Spleen (tissue), 11 donors: Measurements from ENCODE around the gene PDCD4. TPM values are rescaled to one million over a fixed set of nuclear protein-coding genes. Genes with fewer than 3 reads are reported as not detected.

Experiments used
- DNase-seq: peaks from one replicate; pipeline ENCODE4 v3.0.0-alpha.2; 2020
- H3K27ac ChIP-seq, 8 donors: fragments of 200-600 bp; sonication (generic) in 7 of 8; 1 replicate in 4 of 8; 2 replicates in 4 of 8; pipeline versions ENCODE4 v1.5.0 to v1.8.0; 2016 to 2021; ENCODE audit warnings: inconsistent platforms in 4 of 8, mild to moderate bottlenecking in 4 of 8, moderate library complexity in 1 of 8
- H3K27me3 ChIP-seq, 7 donors: fragments of 200-600 bp; sonication (generic) in 6 of 7; replicated peaks in 1 of 7; 1 replicate in 4 of 7; 2 replicates in 3 of 7; pipeline versions ENCODE4 v1.5.0 to v1.8.0; 2016 to 2021; ENCODE audit warnings: inconsistent platforms in 3 of 7, mild to moderate bottlenecking in 1 of 7
- H3K36me3 ChIP-seq, 6 donors: fragments of 200-600 bp; sonication (generic) in 5 of 6; 1 replicate in 4 of 6; 2 replicates in 2 of 6; pipeline versions ENCODE4 v1.5.0 to v1.8.0; 2016 to 2021; ENCODE audit warnings: inconsistent platforms in 2 of 6
- H3K4me1 ChIP-seq, 6 donors: fragments of 200-600 bp; sonication (generic) in 5 of 6; 1 replicate in 3 of 6; 2 replicates in 3 of 6; pipeline versions ENCODE4 v1.5.0 to v1.8.0; 2016 to 2021; ENCODE audit warnings: inconsistent platforms in 3 of 6
- H3K4me3 ChIP-seq, 8 donors: fragments of 200-600 bp; sonication (generic) in 7 of 8; 1 replicate in 4 of 8; 2 replicates in 4 of 8; pipeline versions ENCODE4 v1.5.0 to v1.8.0; 2016 to 2021; ENCODE audit warnings: inconsistent platforms in 4 of 8, mild to moderate bottlenecking in 4 of 8, moderate library complexity in 2 of 8
- H3K9me3 ChIP-seq, 8 donors: fragments of 200-600 bp; sonication (generic) in 7 of 8; 1 replicate in 4 of 8; 2 replicates in 4 of 8; pipeline versions ENCODE4 v1.5.0 to v1.8.0; 2016 to 2021; ENCODE audit warnings: inconsistent platforms in 4 of 8
- CTCF ChIP-seq, 11 experiments: fragments of 200-600 bp in 7 of 11; fragments of 450-650 bp in 4 of 11; sonication (generic) in 4 of 11; IDR thresholded peaks in 8 of 11; conservative IDR thresholded peaks in 3 of 11; 1 replicate in 7 of 11; 2 replicates in 4 of 11; pipeline versions ENCODE4 v1.4.0 to v1.8.0; 2016 to 2021; ENCODE audit warnings: antibody characterized with exemption in 11 of 11, inconsistent platforms in 4 of 11, mild to moderate bottlenecking in 1 of 11
- POLR2A ChIP-seq, 3 donors: fragments of 450-650 bp; IDR thresholded peaks; one replicate each; pipeline ENCODE4 v1.5.1; 2017; ENCODE audit warnings: antibody characterized with exemption in 3 of 3, mild to moderate bottlenecking in 1 of 3
- POLR2AphosphoS5 ChIP-seq, 3 donors: sonication (generic); formaldehyde crosslinking; IDR thresholded peaks; one replicate each; pipeline ENCODE4 v1.5.1; 2017; ENCODE audit warnings: antibody characterized with exemption in 3 of 3
- WGBS, 5 donors: extraction: QIAGEN DNeasy Blood & Tissue Kit in 3 of 5; methylation state at CpG; one replicate each; pipeline versions ENCODE4 v1.1.5 to v1.1.7; 2013 to 2018; 5-methylcytosine and 5-hydroxymethylcytosine counted together
- intact Hi-C: fragments of 100-400 bp; cut with DNase I; formaldehyde crosslinking; loops from one replicate; pipeline ENCODE4 v1.15.0; 2023; ENCODE audit warnings: low total_unique reads
- polyA plus RNA-seq, 3 donors: library from polyadenylated mRNA; stranded (reverse); fragments of 200-250 nt; gene quantifications; one replicate each; pipeline ENCODE4 v1.2.1, GENCODE V29; 2013
- total RNA-seq, 7 donors: library from RNA; depleted of rRNA in 3 of 7; stranded (reverse); fragments of >200 nt in 3 of 7; fragmentation: NEBNext Ultra II Directional in 4 of 7; extraction: Animal tissue kit (Norgen Biotek cat#: 25700) in 4 of 7; gene quantifications; one replicate each; pipeline versions ENCODE4 v1.1.0 to v1.2.1, GENCODE V29; 2016 to 2021
- donor health status: healthy with polysubstance abuse.
- donor health status: DM: no; HTN: no; CAD: no; lungs with moderate emphysema.
- donor health status: DM: no; HTN: no; CAD: no.
- donor health status: Bipolar disorder and iron deficiency.
- donor health status: healthy.
- donor health status: DM: no; HTN: no; CAD: no.
- donor health status: DM: yes; HTN: yes; CAD: no.

PDCD4 gene
- total and polyA plus RNA-seq, 10 donors: 121 to 204 (median 161) TPM

GRCh38 chr10:110872145-110872983 lies 636 bp downstream of the PDCD4 start:
- DNase-seq: peak; percentile 97
- Histone ChIP-seq H3K4me1 (peaks cover 54 to 88% (median 78%) of the 10 kb centered on the region in 6 donors), H3K4me3 (peak overlapping the region; percentile 78 to 96 (median 90)), H3K36me3 (peaks cover 0 to 19% (median 1%) of the 10 kb centered on the region in 6 donors), H3K9me3 (no peaks in the 10 kb centered on the region), H3K27me3 (no peaks in the 10 kb centered on the region), H3K27ac (peak overlapping the region; percentile 96 to 100 (median 99))
- TF ChIP-seq POLR2AphosphoS5 (IDR thresholded peaks at IDR 0.05) (peak in 2 of 3 donors; percentile 2 to 61), POLR2A (IDR thresholded peaks at IDR 0.05) (no peak), CTCF (IDR thresholded peaks at IDR 0.05 in 8 of 11, conservative IDR thresholded peaks at IDR 0.05 in 3 of 11) (peak in 3 of 11 experiments; percentile 3 to 36 (median 9))
- intact Hi-C loops: loop anchor here (5.0 kb wide), 1 partner anchor 70 kb away; no protein-coding TSS in a partner anchor
- WGBS, 5 donors: 0% methylated on average over 34 to 70 of the region's 70 CpGs

GRCh38 chr10:110872984-110873923 lies 1.5 kb downstream of the PDCD4 start:
- intact Hi-C loops: loop anchor here (5.0 kb wide), 1 partner anchor 71 kb away; no protein-coding TSS in a partner anchor
- peak overlapping the region; percentile 96 to 100 (median 99) for H3K27ac ChIP-seq

GRCh38 chr10:110873951-110874350 lies 2.2 kb downstream of the PDCD4 start:
- intact Hi-C loops: loop anchor here (5.0 kb wide), 1 partner anchor 72 kb away; no protein-coding TSS in a partner anchor
- DNase-seq: no peak
- Histone ChIP-seq H3K36me3 (peaks cover 0 to 35% (median 14%) of the 10 kb centered on the region in 6 donors), H3K27ac (peak overlapping the region in 6 of 8 donors; percentile 34 to 100 (median 99)), H3K4me1 (peaks cover 41 to 88% (median 68%) of the 10 kb centered on the region in 6 donors), H3K9me3 (no peaks in the 10 kb centered on the region), H3K27me3 (no peaks in the 10 kb centered on the region), H3K4me3 (peak overlapping the region; percentile 78 to 96 (median 90))
- TF ChIP-seq CTCF (IDR thresholded peaks at IDR 0.05 in 8 of 11, conservative IDR thresholded peaks at IDR 0.05 in 3 of 11) (no peak), POLR2AphosphoS5 (IDR thresholded peaks at IDR 0.05) (no peak)
- WGBS, 5 donors: 47 to 65% (median 60%) methylated on average over 2 of the region's 2 CpGs

More at GRCh38 chr10:110872984-110873923, 1.5 kb downstream of the PDCD4 start:
- Histone ChIP-seq H3K4me1 (peaks cover 48 to 88% (median 74%) of the 10 kb centered on the region in 6 donors), H3K27me3 (no peaks in the 10 kb centered on the region), H3K4me3 (peak overlapping the region; percentile 78 to 96 (median 90)), H3K9me3 (no peaks in the 10 kb centered on the region), H3K36me3 (peaks cover 0 to 28% (median 8%) of the 10 kb centered on the region in 6 donors)
- TF ChIP-seq CTCF (IDR thresholded peaks at IDR 0.05 in 8 of 11, conservative IDR thresholded peaks at IDR 0.05 in 3 of 11) (no peak), POLR2A (IDR thresholded peaks at IDR 0.05) (no peak), POLR2AphosphoS5 (IDR thresholded peaks at IDR 0.05) (no peak)
- 3 to 7% (median 5%) methylated on average over 16 of the region's 16 CpGs for whole genome bisulfite sequencing, 5 donors
- DNase-seq: no peak
